Testis (tissue), 5 donors: ENCODE results near the gene FOXRED1. TPM values are rescaled to one million over a fixed set of nuclear protein-coding genes. Genes with fewer than 3 reads are reported as not detected.

Source experiments
- DNase-seq: peaks from one replicate; pipeline ENCODE4 v3.0.0-alpha.2; 2019
- H3K27ac ChIP-seq, 2 donors: fragments of 200-600 bp; sonication (generic); one replicate each; pipeline ENCODE4 v1.5.1; 2019
- H3K27me3 ChIP-seq: fragments of 200-600 bp; sonication (generic); one replicate; pipeline ENCODE4 v1.5.1; 2019
- H3K36me3 ChIP-seq: fragments of 200-600 bp; sonication (generic); one replicate; pipeline ENCODE4 v1.5.1; 2017; ENCODE audit warnings: low read depth; ENCODE audit errors: missing control alignments
- H3K4me1 ChIP-seq: fragments of 200-600 bp; sonication (generic); one replicate; pipeline ENCODE4 v1.5.1; 2019
- H3K4me3 ChIP-seq, 2 donors: fragments of 200-600 bp; sonication (generic); one replicate each; pipeline ENCODE4 v1.5.1; 2017 to 2019
- H3K9me3 ChIP-seq: fragments of 200-600 bp; sonication (generic); one replicate; pipeline ENCODE4 v1.5.1; 2017
- POLR2A ChIP-seq: fragments of 450-650 bp; IDR thresholded peaks from one replicate; pipeline ENCODE4 v1.6.1; 2017; ENCODE audit warnings: antibody characterized with exemption, mild to moderate bottlenecking, moderate library complexity
- WGBS, 2 donors: methylation state at CpG; one replicate each; pipeline ENCODE4 v1.1.5; 2018; 5-methylcytosine and 5-hydroxymethylcytosine counted together
- intact Hi-C: fragments of 100-400 bp; cut with DNase I; formaldehyde crosslinking; loops from one replicate; pipeline ENCODE4 v1.15.1; 2023; ENCODE audit warnings: low total_unique reads
- long read RNA-seq, 2 donors: transcript quantifications; one replicate each; lab custom pipeline, GENCODE V29; 2026
- polyA plus RNA-seq: library from polyadenylated mRNA; stranded (reverse); fragments of 350-450 nt; fragmentation: Illumina TruSeq; extraction: RNeasy Lipid Tissue Mini Kit (QIAGEN cat#74804); gene quantifications from one replicate; pipeline ENCODE4 v1.2.3, GENCODE V29; 2014; ENCODE audit warnings: low read depth, low replicate concordance; ENCODE audit not compliant: insufficient read depth
- total RNA-seq, 2 donors: library from RNA; depleted of rRNA; stranded (reverse); fragments of >200 nt; gene quantifications; one replicate each; pipeline ENCODE4 v1.2.3, GENCODE V29; 2016
- TF ChIP-seq, protein P1 (sequence below), 3 experiments: fragments of 450-650 bp in 2 of 3; fragments of 200-600 bp in 1 of 3; sonication (generic) in 1 of 3; IDR thresholded peaks; one replicate each; pipeline ENCODE4 v1.5.1; 2016 to 2019; ENCODE audit warnings: antibody characterized with exemption in 3 of 3, mild to moderate bottlenecking in 2 of 3, moderate library complexity in 1 of 3

Gene FOXRED1
- total RNA-seq (10 to 100 TPM; 40.3 to 49.4 TPM), polyA plus RNA-seq (31.6 TPM)
- long read RNA-seq, donor 1, transcript FOXRED1-201 (11 exons, 1,970 nt) = major isoform, 9 of 10 reads
- long read RNA-seq, donor 1, partial matches to known transcripts = 0 of 10 reads
- long read RNA-seq, donor 1, other reads (novel, unspliced or antisense) = 0 of 10 reads
- long read RNA-seq, donor 2, partial matches to known transcripts = 0 of 3 reads
- long read RNA-seq, donor 2, other reads (novel, unspliced or antisense) = 0 of 3 reads

DNA sequence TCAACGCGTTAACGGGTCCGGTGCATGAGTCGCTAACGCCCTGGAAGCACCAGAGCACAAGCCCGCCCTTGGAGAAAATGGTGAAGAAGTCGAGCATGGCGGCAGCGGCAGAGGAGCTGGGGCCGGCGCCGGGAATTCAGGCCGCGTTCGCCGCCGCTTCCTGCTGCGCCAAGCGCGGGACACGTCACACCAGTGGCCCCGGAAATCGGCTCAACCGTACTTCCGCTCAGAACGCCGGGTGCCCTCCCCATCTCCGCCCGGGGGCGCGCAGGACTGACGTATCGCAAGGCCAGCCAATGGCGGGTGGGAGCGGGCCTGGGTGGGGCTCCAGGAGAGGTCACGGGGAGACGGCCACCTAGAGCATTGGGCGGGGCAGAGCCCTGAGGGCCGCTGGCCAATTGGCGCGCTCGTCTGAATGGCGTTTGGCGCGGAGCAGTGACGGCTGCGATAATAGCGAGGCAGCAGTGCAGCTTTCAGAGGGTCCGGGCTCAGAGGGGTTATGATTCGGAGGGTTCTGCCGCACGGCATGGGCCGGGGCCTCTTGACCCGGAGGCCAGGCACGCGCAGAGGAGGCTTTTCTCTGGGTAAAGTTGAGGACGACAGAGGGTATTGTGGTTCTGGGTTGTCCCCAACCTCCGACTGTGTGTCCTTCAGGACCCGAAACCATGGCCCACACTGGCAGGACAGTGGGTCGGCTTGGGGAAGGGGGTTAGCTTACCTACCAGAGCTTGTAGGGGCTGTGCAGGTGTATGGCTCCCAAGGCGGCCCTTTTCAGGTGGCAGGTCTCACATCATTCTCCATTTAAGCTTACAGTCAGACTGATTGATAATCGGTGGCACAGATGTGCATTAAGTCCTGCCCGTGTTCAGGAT lies at the start of gene FOXRED1, which contains the start of gene SRPRA:
Gene FOXRED1 (plus strand): TSS at position 447 of the 872 bp plus-strand sequence. CDS start 53 bp downstream, at position 500.
Gene SRPRA (minus strand): TSS at position 188 of the 872 bp plus-strand sequence. CDS start 91 bp downstream, at position 97.
- DNase-seq = peak; percentile 99
- no peaks in the 10 kb centered on the region for H3K9me3 ChIP-seq
- H3K36me3 ChIP-seq = no peaks in the 10 kb centered on the region
- intact Hi-C loops = no loop called here
- 0 to 1% methylated on average over 23 to 41 of the region's 64 CpGs for WGBS, 2 donors
- H3K4me3 ChIP-seq = peak within 1 kb of the TSS; percentile 93
- peak within 1 kb of the TSS; percentile 87 to 88 for H3K27ac ChIP-seq
- H3K27me3 ChIP-seq = no peaks in the 10 kb centered on the region
- TF ChIP-seq, protein P1, sequence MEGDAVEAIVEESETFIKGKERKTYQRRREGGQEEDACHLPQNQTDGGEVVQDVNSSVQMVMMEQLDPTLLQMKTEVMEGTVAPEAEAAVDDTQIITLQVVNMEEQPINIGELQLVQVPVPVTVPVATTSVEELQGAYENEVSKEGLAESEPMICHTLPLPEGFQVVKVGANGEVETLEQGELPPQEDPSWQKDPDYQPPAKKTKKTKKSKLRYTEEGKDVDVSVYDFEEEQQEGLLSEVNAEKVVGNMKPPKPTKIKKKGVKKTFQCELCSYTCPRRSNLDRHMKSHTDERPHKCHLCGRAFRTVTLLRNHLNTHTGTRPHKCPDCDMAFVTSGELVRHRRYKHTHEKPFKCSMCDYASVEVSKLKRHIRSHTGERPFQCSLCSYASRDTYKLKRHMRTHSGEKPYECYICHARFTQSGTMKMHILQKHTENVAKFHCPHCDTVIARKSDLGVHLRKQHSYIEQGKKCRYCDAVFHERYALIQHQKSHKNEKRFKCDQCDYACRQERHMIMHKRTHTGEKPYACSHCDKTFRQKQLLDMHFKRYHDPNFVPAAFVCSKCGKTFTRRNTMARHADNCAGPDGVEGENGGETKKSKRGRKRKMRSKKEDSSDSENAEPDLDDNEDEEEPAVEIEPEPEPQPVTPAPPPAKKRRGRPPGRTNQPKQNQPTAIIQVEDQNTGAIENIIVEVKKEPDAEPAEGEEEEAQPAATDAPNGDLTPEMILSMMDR (IDR thresholded peaks at IDR 0.05) = peak in 1 of 3 experiments; percentile 5
- no peak for TF ChIP-seq POLR2A
- peaks cover 11% of the 10 kb centered on the region for H3K4me1 ChIP-seq

DNA sequence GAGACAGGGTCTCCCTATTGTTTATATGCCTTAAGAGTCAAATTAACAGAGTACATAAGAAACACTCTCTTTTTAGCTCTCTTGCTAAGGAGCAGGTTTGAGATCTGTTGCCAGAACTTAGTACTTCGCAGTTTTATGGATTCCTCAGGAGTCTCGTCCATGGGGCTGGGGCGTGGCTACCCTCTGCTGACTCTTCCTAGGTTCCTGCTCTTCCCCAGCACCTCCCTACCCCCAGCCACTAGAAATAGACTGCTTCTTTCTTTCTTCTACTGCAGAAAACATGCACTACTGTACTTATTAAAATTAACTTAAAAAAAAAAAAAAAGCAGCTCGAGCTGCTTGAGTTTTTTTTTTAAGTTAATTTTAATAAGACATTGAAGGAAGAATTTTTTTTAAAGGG lies 49.4 kb upstream of the FOXRED1 start:
- H3K9me3 ChIP-seq = no peaks in the 10 kb centered on the region
- no peaks in the 10 kb centered on the region for H3K36me3 ChIP-seq
- DNase-seq = no peak
- no peak for TF ChIP-seq POLR2A
- TF ChIP-seq, protein P1 (IDR thresholded peaks at IDR 0.05) = no peak
- no peak overlapping the region for H3K27ac ChIP-seq
- H3K4me3 ChIP-seq = no peak overlapping the region
- peaks cover 21% of the 10 kb centered on the region for H3K4me1 ChIP-seq
- no peaks in the 10 kb centered on the region for H3K27me3 ChIP-seq
- 60 to 61% methylated on average over 4 of the region's 4 CpGs for WGBS, 2 donors
- intact Hi-C loops = no loop called here

DNA sequence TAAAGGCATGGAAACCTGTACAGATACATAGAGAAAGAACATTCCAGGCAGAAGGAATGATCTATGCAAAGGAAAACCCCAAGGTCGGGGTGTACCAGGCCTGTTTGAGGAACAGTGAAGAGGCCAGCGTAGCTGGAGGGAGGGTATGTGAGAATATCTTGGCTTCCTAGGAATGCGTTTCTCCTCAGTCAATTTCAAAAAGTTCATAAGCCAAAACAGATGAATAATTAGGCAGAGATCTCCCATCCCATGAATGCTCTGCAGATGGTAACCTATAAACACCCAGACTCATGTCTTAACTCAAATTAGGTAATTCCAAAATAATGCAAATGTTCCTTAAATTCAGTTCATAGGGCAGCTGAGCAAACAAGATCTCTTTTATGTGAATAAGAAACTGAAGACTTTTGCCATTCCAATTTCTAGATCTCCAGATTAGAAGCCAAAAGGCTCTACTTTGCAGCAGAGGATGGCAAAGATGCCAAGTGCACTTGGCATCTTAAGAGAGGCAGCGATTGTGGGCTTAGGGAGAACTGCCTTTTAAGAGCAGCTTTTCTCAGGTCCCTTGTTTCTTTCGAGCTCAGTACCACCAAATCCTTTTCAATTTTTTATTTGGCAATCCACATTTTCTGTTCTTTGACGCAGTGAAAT lies 44.2 kb upstream of the FOXRED1 start:
- Histone ChIP-seq H3K4me1 (no peaks in the 10 kb centered on the region), H3K36me3 (no peaks in the 10 kb centered on the region), H3K4me3 (no peak overlapping the region), H3K27me3 (no peaks in the 10 kb centered on the region), H3K9me3 (no peaks in the 10 kb centered on the region), H3K27ac (no peak overlapping the region)
- DNase-seq = no peak
- intact Hi-C loops = no loop called here
- WGBS, 2 donors = 85 to 92% methylated on average over 6 of the region's 6 CpGs
- no peak for TF ChIP-seq POLR2A
- TF ChIP-seq, protein P1 (IDR thresholded peaks at IDR 0.05) = no peak

DNA sequence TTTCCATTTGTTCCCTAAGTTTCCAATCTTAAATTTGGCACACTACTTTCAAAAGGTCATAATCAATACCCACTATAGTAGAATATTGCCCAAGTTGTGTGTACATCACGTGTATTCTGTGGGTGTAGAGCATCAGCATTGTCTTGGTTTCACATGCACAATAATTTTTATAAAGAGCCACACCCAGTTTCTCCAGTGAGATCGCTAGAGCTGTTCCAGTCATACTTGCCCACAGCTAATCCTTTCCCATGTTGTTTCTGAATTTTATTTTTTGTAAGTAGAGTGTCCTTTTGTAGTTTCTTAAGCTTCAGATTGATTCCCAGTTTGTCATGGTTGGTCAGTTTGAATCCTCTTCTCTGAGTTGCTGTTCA lies 43.7 kb upstream of the FOXRED1 start:
- Histone ChIP-seq H3K36me3 (no peaks in the 10 kb centered on the region), H3K27ac (no peak overlapping the region), H3K27me3 (no peaks in the 10 kb centered on the region), H3K4me1 (no peaks in the 10 kb centered on the region), H3K4me3 (no peak overlapping the region), H3K9me3 (no peaks in the 10 kb centered on the region)
- no peak for DNase-seq
- TF ChIP-seq POLR2A = no peak
- TF ChIP-seq, protein P1 (IDR thresholded peaks at IDR 0.05) = no peak
- intact Hi-C loops = no loop called here
- 84 to 92% methylated on average over 2 of the region's 2 CpGs for WGBS, 2 donors
